Testis (tissue), 2 donors: ENCODE results near the gene COPZ1.

Source experiments
- POLR2A ChIP-seq: fragments of 450-650 bp; IDR thresholded peaks from one replicate; pipeline ENCODE4 v1.6.1; 2017; ENCODE audit warnings: antibody characterized with exemption, mild to moderate bottlenecking, moderate library complexity
- TF ChIP-seq, protein P1 (sequence below), 3 experiments: fragments of 450-650 bp in 2 of 3; fragments of 200-600 bp in 1 of 3; sonication (generic) in 1 of 3; IDR thresholded peaks; one replicate each; pipeline ENCODE4 v1.5.1; 2016 to 2019; ENCODE audit warnings: antibody characterized with exemption in 3 of 3, mild to moderate bottlenecking in 2 of 3, moderate library complexity in 1 of 3

DNA sequence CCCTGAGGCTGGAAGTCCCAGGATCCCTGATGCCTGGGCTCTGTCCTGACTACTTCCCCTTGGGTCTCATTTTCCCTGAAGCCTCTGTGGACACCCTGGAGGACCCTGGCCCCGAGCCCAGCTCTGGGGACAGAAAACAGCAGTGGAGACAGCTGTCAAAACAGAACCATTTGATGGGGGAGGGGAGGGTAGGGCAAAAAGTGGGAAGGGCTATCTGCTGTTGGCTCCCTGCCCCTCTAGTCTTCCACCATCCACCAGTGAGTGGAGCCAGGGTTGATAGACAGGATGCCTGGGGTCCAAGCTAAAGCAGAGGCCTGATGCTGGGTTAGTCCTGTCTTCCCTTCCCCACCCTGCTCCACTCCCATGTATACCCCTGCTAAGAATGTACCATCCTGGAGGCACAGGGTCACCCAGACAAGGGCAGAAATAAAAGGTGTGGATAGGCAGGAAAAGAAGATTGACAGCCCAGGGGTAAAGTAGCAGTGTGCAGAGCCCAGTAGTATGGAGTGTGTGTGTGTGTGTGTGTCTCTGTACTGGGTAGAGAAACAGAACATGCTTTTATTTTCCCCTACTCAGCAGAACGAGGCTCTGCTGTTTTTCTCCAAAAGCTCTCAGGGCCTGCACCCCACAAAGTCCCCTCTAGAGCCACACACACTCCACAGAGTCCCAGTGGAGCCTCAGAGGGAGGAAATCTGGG lies 49.8 kb downstream of the COPZ1 start:
- TF ChIP-seq, protein P1, sequence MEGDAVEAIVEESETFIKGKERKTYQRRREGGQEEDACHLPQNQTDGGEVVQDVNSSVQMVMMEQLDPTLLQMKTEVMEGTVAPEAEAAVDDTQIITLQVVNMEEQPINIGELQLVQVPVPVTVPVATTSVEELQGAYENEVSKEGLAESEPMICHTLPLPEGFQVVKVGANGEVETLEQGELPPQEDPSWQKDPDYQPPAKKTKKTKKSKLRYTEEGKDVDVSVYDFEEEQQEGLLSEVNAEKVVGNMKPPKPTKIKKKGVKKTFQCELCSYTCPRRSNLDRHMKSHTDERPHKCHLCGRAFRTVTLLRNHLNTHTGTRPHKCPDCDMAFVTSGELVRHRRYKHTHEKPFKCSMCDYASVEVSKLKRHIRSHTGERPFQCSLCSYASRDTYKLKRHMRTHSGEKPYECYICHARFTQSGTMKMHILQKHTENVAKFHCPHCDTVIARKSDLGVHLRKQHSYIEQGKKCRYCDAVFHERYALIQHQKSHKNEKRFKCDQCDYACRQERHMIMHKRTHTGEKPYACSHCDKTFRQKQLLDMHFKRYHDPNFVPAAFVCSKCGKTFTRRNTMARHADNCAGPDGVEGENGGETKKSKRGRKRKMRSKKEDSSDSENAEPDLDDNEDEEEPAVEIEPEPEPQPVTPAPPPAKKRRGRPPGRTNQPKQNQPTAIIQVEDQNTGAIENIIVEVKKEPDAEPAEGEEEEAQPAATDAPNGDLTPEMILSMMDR (IDR thresholded peaks at IDR 0.05), result no peak
- TF ChIP-seq POLR2A, result no peak
